C4-2B (cell line): ENCODE measurements around the gene ASIC4.

Experiments
- ZFX ChIP-seq: fragments of 450-650 bp; IDR thresholded peaks from 2 replicates; pipeline ENCODE4 v1.6.1; 2017
- TF ChIP-seq, protein P1 (sequence below): fragments of 450-650 bp; conservative IDR thresholded peaks from 2 replicates; pipeline ENCODE4 v1.5.1; 2017; ENCODE audit warnings: mild to moderate bottlenecking

- TF ChIP-seq, protein P1, sequence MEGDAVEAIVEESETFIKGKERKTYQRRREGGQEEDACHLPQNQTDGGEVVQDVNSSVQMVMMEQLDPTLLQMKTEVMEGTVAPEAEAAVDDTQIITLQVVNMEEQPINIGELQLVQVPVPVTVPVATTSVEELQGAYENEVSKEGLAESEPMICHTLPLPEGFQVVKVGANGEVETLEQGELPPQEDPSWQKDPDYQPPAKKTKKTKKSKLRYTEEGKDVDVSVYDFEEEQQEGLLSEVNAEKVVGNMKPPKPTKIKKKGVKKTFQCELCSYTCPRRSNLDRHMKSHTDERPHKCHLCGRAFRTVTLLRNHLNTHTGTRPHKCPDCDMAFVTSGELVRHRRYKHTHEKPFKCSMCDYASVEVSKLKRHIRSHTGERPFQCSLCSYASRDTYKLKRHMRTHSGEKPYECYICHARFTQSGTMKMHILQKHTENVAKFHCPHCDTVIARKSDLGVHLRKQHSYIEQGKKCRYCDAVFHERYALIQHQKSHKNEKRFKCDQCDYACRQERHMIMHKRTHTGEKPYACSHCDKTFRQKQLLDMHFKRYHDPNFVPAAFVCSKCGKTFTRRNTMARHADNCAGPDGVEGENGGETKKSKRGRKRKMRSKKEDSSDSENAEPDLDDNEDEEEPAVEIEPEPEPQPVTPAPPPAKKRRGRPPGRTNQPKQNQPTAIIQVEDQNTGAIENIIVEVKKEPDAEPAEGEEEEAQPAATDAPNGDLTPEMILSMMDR: no peak
- no peak for TF ChIP-seq ZFX
Observed at GRCh38 chr2:219532378-219532649, 18.0 kb downstream of the ASIC4 start.
